T-helper 1 cell treated with Interleukin-12 subunit alpha and Interleukin-12 subunit beta and Interleukin-4 antibody, amounts not matched to agents 30 ng/mL and 1 ng/mL, for 36 hours (primary cell): ENCODE results near the gene ABCA13. TPM values are rescaled to one million over a fixed set of nuclear protein-coding genes. Genes with fewer than 3 reads are reported as not detected.

Experiments used
- intact Hi-C: fragments of 100-400 bp; cut with micrococcal nuclease; formaldehyde crosslinking; loops from one replicate; pipeline ENCODE4 v1.15.1; 2024
- total RNA-seq: library from RNA; stranded (reverse); gene quantifications from 2 replicates; pipeline ENCODE4 v1.2.3, GENCODE V29; 2022

Gene ABCA13
- total RNA-seq, 1 donor from 2014 or later: 0.05 TPM

- intact Hi-C loops: loop anchor here (1.0 to 5.0 kb wide), 4 partner anchors 351 to 1554 kb away; partner anchors contain the start of gene PKD1L1
Measured at GRCh38 chr7:48298779-48299178, 127.5 kb downstream of the ABCA13 start.

GRCh38 chr7:48299580-48300169, 128.4 kb downstream of the ABCA13 start:
- intact Hi-C loops: loop anchor here (1.0 to 5.0 kb wide), 4 partner anchors 352 to 1553 kb away; partner anchors contain the start of gene PKD1L1

DNA sequence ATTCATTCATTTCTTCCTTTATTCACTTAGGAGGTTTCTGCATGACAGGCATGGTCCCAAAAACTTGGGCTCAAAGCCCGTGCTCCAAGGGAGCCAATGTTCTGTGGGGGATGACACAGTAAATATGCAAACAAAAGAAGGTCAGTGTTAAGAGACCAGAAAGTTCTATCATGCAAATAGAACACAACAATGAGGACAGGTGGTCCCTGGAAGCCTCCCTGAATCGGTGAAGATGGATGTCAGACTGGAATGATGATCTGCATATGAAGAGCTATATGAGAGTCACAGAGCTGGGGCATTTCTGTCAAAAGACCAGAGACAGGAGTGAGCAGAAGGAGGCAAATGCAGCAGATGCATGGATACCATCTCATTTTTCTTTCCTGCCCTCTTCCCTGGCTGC, 129.0 kb downstream of the ABCA13 start:
- intact Hi-C loops: no loop called here

GRCh38 chr7:48301201-48301600, 129.9 kb downstream of the ABCA13 start:
- intact Hi-C loops: no loop called here

DNA sequence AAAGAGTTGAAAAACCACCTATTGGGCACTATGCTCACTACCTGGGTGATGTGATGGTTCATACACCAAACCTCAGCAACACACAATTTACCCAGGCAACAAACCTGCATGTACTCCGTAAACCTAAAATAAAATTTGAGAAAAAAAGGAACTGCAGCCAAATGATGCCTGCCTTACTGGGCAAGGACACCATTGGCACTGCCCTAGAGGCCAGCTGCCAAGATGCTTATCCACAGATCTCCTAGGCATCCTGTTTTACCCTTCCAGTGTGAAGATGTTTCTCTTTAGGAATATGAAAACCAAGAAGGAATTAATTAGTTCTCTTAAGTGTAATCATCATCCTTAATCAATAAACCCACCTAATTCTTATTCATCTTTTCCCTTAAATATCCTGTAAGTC, 133.4 kb downstream of the ABCA13 start:
- intact Hi-C loops: no loop called here

DNA sequence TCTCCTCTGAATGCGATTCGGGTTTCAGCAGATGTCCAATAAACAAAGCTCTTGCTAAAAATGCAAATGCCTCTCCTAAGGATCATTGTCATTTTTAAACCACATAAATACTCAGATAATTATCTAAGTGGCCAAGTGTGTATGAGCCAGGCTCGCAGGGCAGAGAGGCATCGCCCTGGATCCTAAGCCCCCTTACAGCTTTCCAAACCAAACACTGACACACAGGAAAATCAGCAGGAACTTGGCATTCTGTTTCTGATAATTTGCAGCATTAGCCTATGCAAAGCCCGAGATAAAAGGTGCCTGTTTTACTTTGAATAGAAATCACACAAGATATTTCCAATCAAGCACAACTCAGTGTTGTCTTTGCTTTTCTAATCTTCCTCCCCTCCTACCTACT, 134.4 kb downstream of the ABCA13 start:
- intact Hi-C loops: no loop called here

GRCh38 chr7:48307041-48307714, 135.9 kb downstream of the ABCA13 start:
- intact Hi-C loops: no loop called here

- intact Hi-C loops: no loop called here
Measured at GRCh38 chr7:48309720-48310119, 138.5 kb downstream of the ABCA13 start.

- intact Hi-C loops: no loop called here
Measured at GRCh38 chr7:48311464-48312100, 140.3 kb downstream of the ABCA13 start.

- intact Hi-C loops: no loop called here
Measured at GRCh38 chr7:48312151-48312550, 140.9 kb downstream of the ABCA13 start.

- intact Hi-C loops: no loop called here
Measured at GRCh38 chr7:48316768-48317167, 145.5 kb downstream of the ABCA13 start.

DNA sequence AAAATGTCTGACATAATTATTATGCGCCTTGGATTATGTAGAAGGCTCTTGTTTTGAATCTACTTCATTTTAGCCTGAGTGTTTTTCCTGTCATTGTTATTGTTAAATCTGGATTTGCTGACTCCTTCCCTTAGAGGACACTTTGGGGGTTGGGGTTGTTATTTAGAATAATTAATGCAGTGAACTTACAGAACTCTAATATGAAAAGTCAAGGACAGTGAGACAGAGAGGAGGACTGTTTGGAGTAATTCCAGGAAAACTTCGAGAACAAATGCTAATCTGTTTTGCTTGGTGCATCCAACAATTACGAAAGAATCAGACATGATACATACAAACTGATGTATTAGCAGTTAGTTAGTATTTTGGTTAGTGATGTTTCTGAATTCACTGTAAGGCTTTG, 146.1 kb downstream of the ABCA13 start:
- intact Hi-C loops: no loop called here

DNA sequence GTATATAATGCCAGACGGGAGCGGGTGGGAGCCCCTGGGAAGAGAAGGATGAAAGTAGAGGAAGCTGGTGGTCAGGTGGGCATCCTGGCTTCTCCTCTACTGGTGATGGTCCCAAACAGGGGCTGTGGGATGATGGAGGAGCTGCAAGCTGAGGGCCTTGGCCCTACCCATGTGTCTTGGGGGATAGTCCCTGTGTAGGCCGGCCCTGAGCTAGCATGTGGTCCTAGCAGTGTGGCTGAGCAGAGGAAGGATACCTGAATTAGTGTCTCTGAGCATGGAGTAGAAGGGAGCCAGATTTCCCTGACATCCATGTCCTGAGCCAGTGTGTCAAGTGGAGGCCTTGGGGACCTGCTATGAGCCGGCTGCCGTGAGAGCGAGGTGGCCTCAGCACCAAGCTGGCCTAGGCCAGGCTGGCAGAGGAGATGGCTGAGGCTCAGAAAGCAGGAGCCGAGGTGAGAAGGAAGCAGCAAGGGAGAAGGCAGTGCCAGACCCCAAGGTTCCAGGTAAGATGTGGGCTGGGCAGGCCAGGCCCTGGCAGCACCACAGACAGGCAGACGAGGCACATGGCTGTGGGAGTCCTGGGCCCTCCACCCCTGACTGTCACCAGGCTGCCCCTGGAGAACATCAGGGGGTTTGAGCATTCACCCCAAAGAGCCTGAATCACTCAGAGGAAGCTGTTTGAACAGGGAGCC, 150.2 kb downstream of the ABCA13 start:
- intact Hi-C loops: no loop called here

DNA sequence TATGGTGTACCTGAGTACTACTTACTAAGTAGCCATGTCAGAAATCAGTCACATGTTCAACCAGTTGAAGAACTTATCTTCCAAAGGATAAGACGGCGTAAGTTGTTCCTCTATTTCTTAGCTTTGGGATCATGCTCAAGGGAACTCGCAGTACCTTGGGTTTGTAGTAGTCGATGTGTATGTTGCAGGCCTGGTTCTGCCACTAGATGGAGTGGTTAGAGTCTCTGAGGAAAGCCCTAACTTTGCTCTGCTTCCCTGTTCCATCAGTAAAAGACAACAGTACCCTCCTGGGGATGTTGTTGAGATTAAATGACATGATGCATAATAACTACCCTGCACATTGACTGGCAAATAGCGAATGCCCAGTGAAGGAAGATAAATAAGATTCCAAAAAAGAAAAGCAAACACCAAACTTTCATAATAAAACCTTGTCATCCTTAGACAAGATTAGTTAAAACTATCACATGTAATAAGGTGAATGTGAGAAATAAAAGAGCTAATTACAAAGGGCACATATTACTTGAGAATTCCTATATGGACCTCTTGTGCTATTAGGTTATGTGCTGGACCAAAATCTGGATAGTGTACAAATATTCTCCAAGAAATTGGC, 165.9 kb downstream of the ABCA13 start:
- intact Hi-C loops: no loop called here

DNA sequence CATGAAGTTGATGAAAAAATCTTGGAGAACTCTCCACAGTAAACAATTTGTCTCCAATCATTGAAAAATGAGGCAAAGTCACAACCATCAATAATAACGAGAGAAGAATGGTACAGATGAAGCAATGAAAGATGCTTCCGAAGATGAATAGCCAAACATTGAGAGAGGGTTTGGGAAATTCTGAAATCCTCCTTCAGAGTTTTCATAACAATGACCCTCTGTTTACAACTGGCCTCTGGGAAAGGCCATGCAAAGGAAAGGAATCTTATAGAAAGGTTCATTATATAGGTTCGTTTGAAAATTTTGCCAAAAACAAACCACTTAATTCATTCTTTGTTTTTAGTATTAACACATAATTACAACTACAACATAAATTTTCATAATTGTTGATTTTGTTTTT, 166.5 kb downstream of the ABCA13 start:
- intact Hi-C loops: no loop called here

DNA sequence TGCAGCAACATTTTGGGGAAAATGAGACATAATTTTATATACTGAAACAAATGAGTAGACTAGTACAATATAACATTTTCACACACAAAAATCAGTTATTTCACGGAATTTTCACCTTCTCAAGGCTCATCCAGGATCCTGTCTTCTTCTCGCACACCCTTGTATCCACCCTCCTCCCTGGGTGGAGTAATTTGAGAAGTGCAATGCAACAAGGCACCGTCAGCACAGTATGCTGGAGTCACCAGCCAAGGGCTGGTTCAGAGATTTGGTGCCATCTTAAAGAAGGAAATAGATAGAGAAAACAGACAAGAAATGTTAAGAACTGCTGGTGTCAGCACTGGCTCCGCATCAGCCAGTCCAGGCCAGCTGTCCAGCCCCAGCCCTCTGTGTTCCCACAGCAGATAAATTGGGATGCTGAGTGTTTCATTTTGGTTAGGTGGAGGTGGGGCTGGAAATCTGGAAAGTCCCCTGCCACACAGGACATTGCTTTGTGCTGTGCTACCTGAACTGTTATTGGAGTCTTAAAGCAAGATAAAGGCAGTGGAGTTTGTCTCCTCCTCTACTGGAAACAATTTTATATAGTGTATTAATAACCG, 176.1 kb downstream of the ABCA13 start:
- intact Hi-C loops: no loop called here

- intact Hi-C loops: no loop called here
Measured at GRCh38 chr7:48350515-48350914, 179.3 kb downstream of the ABCA13 start.

- intact Hi-C loops: no loop called here
Measured at GRCh38 chr7:48351900-48352299, 180.6 kb downstream of the ABCA13 start.

DNA sequence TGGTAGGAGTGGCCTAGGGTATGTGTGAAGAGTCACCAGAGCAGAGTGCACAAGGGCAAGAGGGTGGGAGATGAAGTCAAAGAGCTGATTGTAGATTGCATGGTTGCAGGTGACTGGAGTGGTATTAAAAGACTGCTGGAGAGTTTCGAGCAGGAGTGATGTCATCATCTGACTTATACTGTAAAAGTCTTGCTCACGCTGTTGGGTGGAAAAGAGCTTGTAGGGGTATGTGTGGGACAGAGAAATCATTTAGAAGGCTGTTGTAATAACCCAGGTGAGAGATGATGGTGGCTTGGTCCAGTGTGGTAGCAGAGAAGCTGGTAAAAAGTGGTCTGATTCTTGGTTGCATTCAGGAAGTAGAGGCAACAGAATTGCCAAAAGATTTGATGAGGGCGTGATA, 184.1 kb downstream of the ABCA13 start:
- intact Hi-C loops: no loop called here

GRCh38 chr7:48360574-48360973, 189.3 kb downstream of the ABCA13 start:
- intact Hi-C loops: no loop called here

DNA sequence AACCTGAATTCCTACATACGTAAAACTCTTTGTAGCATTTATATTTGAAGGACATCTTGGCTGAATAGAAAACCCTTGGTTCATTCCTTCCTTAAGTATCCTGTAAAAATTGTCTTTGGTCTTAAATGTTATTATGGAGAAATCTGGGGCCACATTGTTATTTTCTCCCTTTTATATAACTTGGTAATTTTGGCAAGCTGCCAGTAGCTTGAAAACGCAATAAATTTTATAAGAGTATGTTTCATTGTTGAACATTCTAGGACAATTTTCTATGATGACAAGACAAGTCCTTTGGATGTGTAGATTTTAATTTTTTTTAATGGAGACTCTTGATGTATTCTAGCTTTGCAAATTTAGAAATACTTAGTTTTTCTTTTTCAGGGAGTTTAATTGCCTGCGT, 191.9 kb downstream of the ABCA13 start:
- intact Hi-C loops: no loop called here
